H1 (cell line): ENCODE data around the gene ZNF584. TPM values are rescaled to one million over a fixed set of nuclear protein-coding genes. Genes with fewer than 3 reads are reported as not detected.

Experiments used
- EGR1 ChIP-seq: IDR thresholded peaks from 2 replicates; pipeline ENCODE4 v1.6.1; 2011; ENCODE audit warnings: low read depth, low read length, borderline replicate concordance
- MAFK ChIP-seq: IDR thresholded peaks from 2 replicates; pipeline ENCODE4 v1.6.1; 2012; ENCODE audit warnings: low read depth, mild to moderate bottlenecking, improper control_type of control experiment, low read length
- POU5F1 ChIP-seq: IDR thresholded peaks from 2 replicates; pipeline ENCODE4 v1.6.1; 2011; ENCODE audit warnings: low read depth, mild to moderate bottlenecking, low read length, moderate library complexity
- RBBP5 ChIP-seq: IDR thresholded peaks from 2 replicates; pipeline ENCODE4 v1.7.1; 2012; ENCODE audit warnings: low read depth, mild to moderate bottlenecking, inconsistent platforms, low read length, moderate library complexity, borderline replicate concordance
- RNF2 ChIP-seq: fragments of 200-900, 300-1000 bp; sonication (generic); IDR thresholded peaks from 2 replicates; pipeline ENCODE4 v1.7.1; 2016; ENCODE audit warnings: borderline replicate concordance, low read depth, mild to moderate bottlenecking, antibody characterized with exemption, low read length; ENCODE audit not compliant: poor library complexity, severe bottlenecking; ENCODE audit errors: missing control alignments
- TAF7 ChIP-seq: optimal IDR thresholded peaks from 2 replicates; pipeline ENCODE3; 2011; ENCODE audit warnings: low read depth, mild to moderate bottlenecking, inconsistent platforms, low read length, moderate library complexity, borderline replicate concordance
- TCF12 ChIP-seq: IDR thresholded peaks from 2 replicates; pipeline ENCODE4 v1.6.1; 2011; ENCODE audit warnings: low read depth, mild to moderate bottlenecking, low read length
- USF2 ChIP-seq: IDR thresholded peaks from 2 replicates; pipeline ENCODE4 v1.6.1; 2011; ENCODE audit warnings: low read length, improper control_type of control experiment
- polyA plus RNA-seq, 7 experiments: library from polyadenylated mRNA; depleted of rRNA in 3 of 7; stranded (reverse) in 5 of 7; unstranded in 2 of 7; fragments of >200 nt in 5 of 7; fragments of 200-250 nt in 2 of 7; gene quantifications; 1 replicate in 5 of 7; 2 replicates in 1 of 7; 4 replicates in 1 of 7; pipeline versions ENCODE4 v1.2.1 to v1.2.3, GENCODE V29; 2011 to 2013; ENCODE audit warnings: missing spikeins in 2 of 7, mixed read lengths in 2 of 7
- total RNA-seq: library from RNA; stranded (reverse); fragmentation: NEBNext Ultra II Directional; extraction: Animal tissue kit (Norgen Biotek cat#: 25700); gene quantifications from 2 replicates; pipeline ENCODE4 v1.2.1, GENCODE V29; 2021

ZNF584 gene
- total and polyA plus RNA-seq, 2 of the 8 experiments (the other 6 are each of a cell fraction or from before 2014, with no cell fraction given) = 2.5 to 5.2 TPM

GRCh38 chr19:58364146-58364545 is 44.3 kb upstream of the ZNF584 start (continued):
- TF ChIP-seq POU5F1 = no peak
- TF ChIP-seq USF2 = no peak
- no peak for TF ChIP-seq EGR1
- no peak for TF ChIP-seq MAFK
- no peak for TF ChIP-seq TAF7
- TF ChIP-seq RNF2 = no peak
- no peak for TF ChIP-seq TCF12
- TF ChIP-seq RBBP5 = no peak
